Astrocyte (in vitro differentiated cells and primary cell): ENCODE measurements around the gene ZBTB45. TPM values are rescaled to one million over a fixed set of nuclear protein-coding genes. Genes with fewer than 3 reads are reported as not detected.

Source experiments
- DNase-seq: peaks from one replicate; pipeline ENCODE4 v3.0.0-alpha.2; 2010; ENCODE audit warnings: low read depth
- FAIRE-seq: peaks from 2 replicates; lab custom pipeline; 2011; peaks lifted over from hg19 to GRCh38; lab: Jason Lieb, UNC
- H2AFZ ChIP-seq: 2 replicates; pipeline ENCODE4 v1.6.0; 2012; ENCODE audit warnings: low read depth, low read length, inconsistent platforms
- H3K27ac ChIP-seq: 2 replicates; pipeline ENCODE4 v1.5.1; 2011; ENCODE audit warnings: low read depth, low read length, inconsistent platforms
- H3K27me3 ChIP-seq: 2 replicates; pipeline ENCODE4 v1.6.0; 2011; ENCODE audit warnings: low read length, inconsistent platforms; ENCODE audit not compliant: insufficient read depth
- H3K36me3 ChIP-seq: 2 replicates; pipeline ENCODE4 v1.5.1; 2011; ENCODE audit warnings: low read length, inconsistent platforms; ENCODE audit not compliant: insufficient read depth
- H3K4me1 ChIP-seq: 2 replicates; pipeline ENCODE4 v1.5.1; 2011; ENCODE audit warnings: low read length, inconsistent platforms; ENCODE audit not compliant: insufficient read depth
- H3K4me2 ChIP-seq: 2 replicates; pipeline ENCODE4 v1.6.0; 2012; ENCODE audit warnings: low read length, inconsistent platforms
- H3K4me3 ChIP-seq: 2 replicates; pipeline ENCODE4 v1.5.1; 2011; ENCODE audit warnings: low read depth, mild to moderate bottlenecking, low read length, inconsistent platforms; ENCODE audit not compliant: insufficient read depth
- H3K79me2 ChIP-seq: 2 replicates; pipeline ENCODE4 v1.6.0; 2012; ENCODE audit warnings: mild to moderate bottlenecking, low read length, inconsistent platforms; ENCODE audit not compliant: insufficient read depth
- H3K9ac ChIP-seq: 2 replicates; pipeline ENCODE4 v1.6.0; 2012; ENCODE audit warnings: mild to moderate bottlenecking, low read length, inconsistent platforms
- H3K9me3 ChIP-seq: 2 replicates; pipeline ENCODE4 v1.5.1; 2012; ENCODE audit warnings: low read depth, mild to moderate bottlenecking, low read length, inconsistent platforms; ENCODE audit not compliant: insufficient read depth
- H4K20me1 ChIP-seq: 2 replicates; pipeline ENCODE4 v1.6.0; 2012; ENCODE audit warnings: low read length, inconsistent platforms; ENCODE audit not compliant: insufficient read depth
- H3K27ac Mint-ChIP-seq: one replicate; pipeline ENCODE4 v1.8.0; 2021; ENCODE audit warnings: mild to moderate bottlenecking, mixed read lengths; ENCODE audit not compliant: unreplicated experiment
- H3K27me3 Mint-ChIP-seq: one replicate; pipeline ENCODE4 v1.8.0; 2021; ENCODE audit warnings: low read depth, mixed read lengths; ENCODE audit not compliant: unreplicated experiment
- H3K36me3 Mint-ChIP-seq: one replicate; pipeline ENCODE4 v1.8.0; 2021; ENCODE audit warnings: low read depth, mixed read lengths; ENCODE audit not compliant: unreplicated experiment
- H3K4me1 Mint-ChIP-seq: one replicate; pipeline ENCODE4 v1.8.0; 2021; ENCODE audit warnings: low read depth, mixed read lengths; ENCODE audit not compliant: unreplicated experiment
- H3K4me3 Mint-ChIP-seq: one replicate; pipeline ENCODE4 v1.8.0; 2021; ENCODE audit warnings: mild to moderate bottlenecking, moderate library complexity, mixed read lengths; ENCODE audit not compliant: unreplicated experiment
- H3K9me3 Mint-ChIP-seq: one replicate; pipeline ENCODE4 v1.8.0; 2021; ENCODE audit warnings: mild to moderate bottlenecking, mixed read lengths; ENCODE audit not compliant: unreplicated experiment
- EZH2 ChIP-seq: IDR thresholded peaks from 2 replicates; pipeline ENCODE4 v1.6.1; 2012; ENCODE audit warnings: mild to moderate bottlenecking, low read length, inconsistent platforms; ENCODE audit not compliant: insufficient read depth
- total RNA-seq: library from RNA; stranded (reverse); gene quantifications from 2 replicates; pipeline ENCODE4 v1.2.1, GENCODE V29; 2021
- TF ChIP-seq, protein P1 (sequence below): IDR thresholded peaks from 2 replicates; pipeline ENCODE4 v1.5.1; 2011; ENCODE audit warnings: low read depth, mild to moderate bottlenecking, inconsistent platforms, low read length, moderate library complexity; ENCODE audit not compliant: insufficient read depth

Gene ZBTB45
- total RNA-seq, 1 donor from 2014 or later, result 16.3 TPM

DNA sequence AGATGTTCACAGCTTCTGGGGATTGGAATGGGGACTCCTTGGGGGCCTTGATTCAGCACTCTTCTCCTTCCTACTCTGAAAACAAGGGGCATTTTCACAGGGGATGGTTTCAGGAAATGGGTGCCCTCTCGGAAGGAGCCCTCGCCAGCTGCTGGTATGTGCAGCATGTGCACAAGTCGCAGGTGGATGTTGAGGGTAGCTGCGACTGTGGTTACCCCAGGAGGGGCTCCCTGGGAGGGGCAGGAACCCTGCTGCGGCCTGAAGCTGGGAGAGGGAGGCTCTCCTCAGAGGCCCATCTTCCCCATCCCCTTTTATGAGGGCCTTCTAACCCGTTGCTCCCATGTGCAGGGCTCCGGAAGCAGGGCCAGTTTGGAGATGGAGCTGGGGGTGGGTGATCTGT lies 37.2 kb downstream of the ZBTB45 start:
- no peak overlapping the region for H3K4me3 ChIP-seq
- no peaks in the 10 kb centered on the region for H3K79me2 ChIP-seq
- no peak for FAIRE-seq
- no peaks in the 10 kb centered on the region for H3K4me1 ChIP-seq
- Mint-ChIP-seq H3K27ac (no peak overlapping the region), H3K27me3 (no peaks in the 10 kb centered on the region), H3K4me3 (no peak overlapping the region), H3K4me1 (no peaks in the 10 kb centered on the region), H3K36me3 (peaks cover 9% of the 10 kb centered on the region), H3K9me3 (no peaks in the 10 kb centered on the region)
- DNase-seq, result no peak
- TF ChIP-seq EZH2, result no peak
- TF ChIP-seq, protein P1, sequence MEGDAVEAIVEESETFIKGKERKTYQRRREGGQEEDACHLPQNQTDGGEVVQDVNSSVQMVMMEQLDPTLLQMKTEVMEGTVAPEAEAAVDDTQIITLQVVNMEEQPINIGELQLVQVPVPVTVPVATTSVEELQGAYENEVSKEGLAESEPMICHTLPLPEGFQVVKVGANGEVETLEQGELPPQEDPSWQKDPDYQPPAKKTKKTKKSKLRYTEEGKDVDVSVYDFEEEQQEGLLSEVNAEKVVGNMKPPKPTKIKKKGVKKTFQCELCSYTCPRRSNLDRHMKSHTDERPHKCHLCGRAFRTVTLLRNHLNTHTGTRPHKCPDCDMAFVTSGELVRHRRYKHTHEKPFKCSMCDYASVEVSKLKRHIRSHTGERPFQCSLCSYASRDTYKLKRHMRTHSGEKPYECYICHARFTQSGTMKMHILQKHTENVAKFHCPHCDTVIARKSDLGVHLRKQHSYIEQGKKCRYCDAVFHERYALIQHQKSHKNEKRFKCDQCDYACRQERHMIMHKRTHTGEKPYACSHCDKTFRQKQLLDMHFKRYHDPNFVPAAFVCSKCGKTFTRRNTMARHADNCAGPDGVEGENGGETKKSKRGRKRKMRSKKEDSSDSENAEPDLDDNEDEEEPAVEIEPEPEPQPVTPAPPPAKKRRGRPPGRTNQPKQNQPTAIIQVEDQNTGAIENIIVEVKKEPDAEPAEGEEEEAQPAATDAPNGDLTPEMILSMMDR, result no peak
- H3K9me3 ChIP-seq, result no peaks in the 10 kb centered on the region
- no peaks in the 10 kb centered on the region for H3K36me3 ChIP-seq
- no peaks in the 10 kb centered on the region for H4K20me1 ChIP-seq
- no peak overlapping the region for H3K9ac ChIP-seq
- H2AFZ ChIP-seq, result no peak overlapping the region
- H3K4me2 ChIP-seq, result no peak overlapping the region
- no peaks in the 10 kb centered on the region for H3K27me3 ChIP-seq
- no peak overlapping the region for H3K27ac ChIP-seq

GRCh38 chr19:58480831-58481230 lies 38.8 kb downstream of the ZBTB45 start:
- no peaks in the 10 kb centered on the region for H3K27me3 ChIP-seq
- H3K9me3 ChIP-seq, result no peaks in the 10 kb centered on the region
- H3K4me2 ChIP-seq, result no peak overlapping the region
- no peak overlapping the region for H3K27ac Mint-ChIP-seq
- FAIRE-seq (no peak), DNase-seq (no peak)
- H3K4me1 ChIP-seq, result peaks cover 8% of the 10 kb centered on the region
- peaks cover 9% of the 10 kb centered on the region for H3K36me3 Mint-ChIP-seq
- H3K4me1 Mint-ChIP-seq, result peaks cover 4% of the 10 kb centered on the region
- no peaks in the 10 kb centered on the region for H4K20me1 ChIP-seq
- no peak overlapping the region for H3K27ac ChIP-seq
- H3K9me3 Mint-ChIP-seq, result no peaks in the 10 kb centered on the region
- no peaks in the 10 kb centered on the region for H3K27me3 Mint-ChIP-seq
- H3K4me3 Mint-ChIP-seq, result no peak overlapping the region
- H3K79me2 ChIP-seq, result no peaks in the 10 kb centered on the region
- H3K9ac ChIP-seq, result no peak overlapping the region
- H3K4me3 ChIP-seq, result no peak overlapping the region
- no peak for TF ChIP-seq EZH2
- TF ChIP-seq, protein P1, result no peak
- H2AFZ ChIP-seq, result no peak overlapping the region
- H3K36me3 ChIP-seq, result no peaks in the 10 kb centered on the region

GRCh38 chr19:58480481-58480830 lies 39.2 kb downstream of the ZBTB45 start:
- H3K27me3 Mint-ChIP-seq, result no peaks in the 10 kb centered on the region
- H3K9ac ChIP-seq, result no peak overlapping the region
- no peak overlapping the region for H2AFZ ChIP-seq
- H3K4me3 Mint-ChIP-seq, result no peak overlapping the region
- no peaks in the 10 kb centered on the region for H3K9me3 ChIP-seq
- peaks cover 9% of the 10 kb centered on the region for H3K36me3 Mint-ChIP-seq
- no peak overlapping the region for H3K4me2 ChIP-seq
- DNase-seq, result no peak
- no peak overlapping the region for H3K27ac Mint-ChIP-seq
- no peaks in the 10 kb centered on the region for H3K36me3 ChIP-seq
- no peaks in the 10 kb centered on the region for H3K9me3 Mint-ChIP-seq
- H3K27ac ChIP-seq, result no peak overlapping the region
- H3K4me3 ChIP-seq, result no peak overlapping the region
- no peaks in the 10 kb centered on the region for H3K27me3 ChIP-seq
- TF ChIP-seq, protein P1, result no peak
- TF ChIP-seq EZH2, result no peak
- no peaks in the 10 kb centered on the region for H3K79me2 ChIP-seq
- no peak for FAIRE-seq
- no peaks in the 10 kb centered on the region for H4K20me1 ChIP-seq
- H3K4me1 ChIP-seq, result peaks cover 9% of the 10 kb centered on the region
- peaks cover 5% of the 10 kb centered on the region for H3K4me1 Mint-ChIP-seq
